MCF 10A (cell line): ENCODE data around the gene C1QTNF1. TPM values are rescaled to one million over a fixed set of nuclear protein-coding genes. Genes with fewer than 3 reads are reported as not detected.

Source experiments
- BruUV-seq: library from RNA; stranded (reverse); fragments of 400-500 nt; replicated peaks from 2 replicates; lab custom pipeline; 2021; lab: Mats Ljungman, UMichigan
- CTCF ChIA-PET: fragments of 300-600 bp; sonication (Branson Sonifier 250); formaldehyde crosslinking; extraction: SDS; loops from one replicate; lab custom pipeline; 2021; ENCODE audit warnings: antibody characterized with exemption, inconsistent platforms; lab: Yijun Ruan, JAX
- POLR2A ChIA-PET: fragments of 300-600, 350-650 bp; sonication (Branson Sonifier 250); formaldehyde crosslinking; extraction: SDS; loops from one replicate; lab custom pipeline; 2020; ENCODE audit warnings: antibody characterized with exemption, inconsistent platforms; lab: Yijun Ruan, JAX
- DNase-seq: peaks from one replicate; pipeline ENCODE4 v3.0.0-alpha.2; 2018; ENCODE audit not compliant: unreplicated experiment
- H3K27ac Mint-ChIP-seq: one replicate; pipeline ENCODE4 v1.8.0; 2022; ENCODE audit warnings: mild to moderate bottlenecking, low read depth, mixed read lengths; ENCODE audit not compliant: unreplicated experiment
- H3K27me3 Mint-ChIP-seq: one replicate; pipeline ENCODE4 v1.8.0; 2022; ENCODE audit warnings: mixed read lengths; ENCODE audit not compliant: insufficient read depth, unreplicated experiment
- H3K36me3 Mint-ChIP-seq: one replicate; pipeline ENCODE4 v1.8.0; 2022; ENCODE audit warnings: mild to moderate bottlenecking, moderate library complexity, mixed read lengths; ENCODE audit not compliant: insufficient read depth, unreplicated experiment
- H3K4me1 Mint-ChIP-seq: one replicate; pipeline ENCODE4 v1.8.0; 2022; ENCODE audit warnings: mixed read lengths; ENCODE audit not compliant: insufficient read depth, unreplicated experiment
- H3K4me3 Mint-ChIP-seq: one replicate; pipeline ENCODE4 v1.8.0; 2022; ENCODE audit warnings: mild to moderate bottlenecking, moderate library complexity, mixed read lengths; ENCODE audit not compliant: unreplicated experiment
- H3K9me3 Mint-ChIP-seq: one replicate; pipeline ENCODE4 v1.8.0; 2022; ENCODE audit warnings: mixed read lengths; ENCODE audit not compliant: unreplicated experiment
- CTCF ChIP-seq: fragments of 200-600 bp; IDR thresholded peaks from one replicate; pipeline ENCODE4 v1.8.0; 2022; ENCODE audit warnings: antibody characterized with exemption, mild to moderate bottlenecking; ENCODE audit not compliant: unreplicated experiment
- intact Hi-C: fragments of 100-400 bp; cut with micrococcal nuclease; formaldehyde crosslinking; loops from 2 replicates; pipeline ENCODE4 v1.14.1; 2022
- total RNA-seq: library from RNA; stranded (reverse); gene quantifications from 2 replicates; pipeline ENCODE4 v1.2.3, GENCODE V29; 2022

Gene C1QTNF1
- total RNA-seq, 1 experiment from 2014 or later = 3.0 TPM

- H3K9me3 Mint-ChIP-seq = no peaks in the 10 kb centered on the region
- BruUV-seq = no TSS peak
- CTCF ChIA-PET = interaction anchor here (0.6 to 1.3 kb wide), 3 partner anchors 54 to 96 kb away, joined by 3 to 7 read pairs (median 4); no protein-coding TSS in a partner anchor
- TF ChIP-seq CTCF = no peak
- peak; percentile 69 for DNase-seq
- H3K36me3 Mint-ChIP-seq = peaks cover 26% of the 10 kb centered on the region
- H3K27ac Mint-ChIP-seq = peak overlapping the region; percentile 84
- peak overlapping the region; percentile 70 for H3K4me3 Mint-ChIP-seq
- H3K4me1 Mint-ChIP-seq = peaks cover 10% of the 10 kb centered on the region
- H3K27me3 Mint-ChIP-seq = no peaks in the 10 kb centered on the region
- intact Hi-C loops = no loop called here
- POLR2A ChIA-PET = interaction anchor here (1.0 to 1.3 kb wide), 7 partner anchors 9 to 121 kb away, joined by 3 to 5 read pairs (median 4); partner anchors contain the start of gene CANT1
These were observed 37.2 kb upstream of the C1QTNF1 start for GRCh38 chr17:78986649-78987328.

- no peaks in the 10 kb centered on the region for H3K27me3 Mint-ChIP-seq
- no peaks in the 10 kb centered on the region for H3K9me3 Mint-ChIP-seq
- ChIA-PET CTCF (interaction anchor here (0.9 to 1.1 kb wide), 2 partner anchors 54 to 404 kb away, joined by 3 read pairs; no protein-coding TSS in a partner anchor), POLR2A (no interaction called here)
- no peak overlapping the region for H3K4me3 Mint-ChIP-seq
- H3K4me1 Mint-ChIP-seq = peaks cover 10% of the 10 kb centered on the region
- TF ChIP-seq CTCF = no peak
- peaks cover 38% of the 10 kb centered on the region for H3K36me3 Mint-ChIP-seq
- intact Hi-C loops = no loop called here
- BruUV-seq = no TSS peak
- H3K27ac Mint-ChIP-seq = no peak overlapping the region
- no peak for DNase-seq
These were observed 35.8 kb upstream of the C1QTNF1 start for GRCh38 chr17:78988152-78988551.

- intact Hi-C loops = no loop called here
- Mint-ChIP-seq H3K9me3 (no peaks in the 10 kb centered on the region), H3K4me3 (no peak overlapping the region), H3K36me3 (peaks cover 59% of the 10 kb centered on the region), H3K27ac (no peak overlapping the region), H3K4me1 (peaks cover 10% of the 10 kb centered on the region), H3K27me3 (no peaks in the 10 kb centered on the region)
- POLR2A ChIA-PET = no interaction called here
- CTCF ChIA-PET = interaction anchor here (0.5 to 1.3 kb wide), 4 partner anchors 44 to 106 kb away, joined by 3 to 4 read pairs (median 3); no protein-coding TSS in a partner anchor
- no peak for TF ChIP-seq CTCF
- BruUV-seq = no TSS peak
- no peak for DNase-seq
These were observed 33.5 kb upstream of the C1QTNF1 start for GRCh38 chr17:78990349-78991016.
